Measurements from ENCODE around the gene ANKRD55. TPM values are rescaled to one million over a fixed set of nuclear protein-coding genes. Genes with fewer than 3 reads are reported as not detected.

The ANKRD55 gene
- total RNA-seq, 2 experiments from 2014 or later, result not detected

GRCh38 chr5:56200971-56201666, 32.0 kb downstream of the ANKRD55 start:
- H2AFZ ChIP-seq (ENCODE audit: low read length), result no peak overlapping the region
- no peak overlapping the region for H3K4me2 ChIP-seq (ENCODE audit: low read length)
- ChIA-PET POLR2A (interaction anchor here (0.7 kb wide), 1 partner anchor 428 kb away, joined by 3 read pairs; no protein-coding TSS in a partner anchor), CTCF (ENCODE audit: unreplicated experiment) (no interaction called here)
- H3K27ac ChIP-seq (ENCODE audit: low read depth, low read length, poor library complexity, severe bottlenecking), result no peak overlapping the region
- H3K36me3 ChIP-seq (ENCODE audit: insufficient read depth, low read length), result no peaks in the 10 kb centered on the region
- peak; percentile 50 for DNase-seq (ENCODE audit: low spot score)
- H3K79me2 ChIP-seq (ENCODE audit: insufficient read depth, low read depth, low read length), result no peaks in the 10 kb centered on the region
- BruUV-seq (replicated peaks), result no TSS peak
- H3K9me3 ChIP-seq (ENCODE audit: low read length), result no peaks in the 10 kb centered on the region
- TF ChIP-seq EZH2phosphoT487 (IDR thresholded peaks at IDR 0.05; ENCODE audit: borderline replicate concordance, low read depth, low read length) (no peak), CTCF (conservative IDR thresholded peaks at IDR 0.05; ENCODE audit: low read length) (peak; percentile 75)
- no peak overlapping the region for H3K4me3 ChIP-seq (ENCODE audit: low read depth, low read length, poor library complexity, severe bottlenecking)
- no peaks in the 10 kb centered on the region for H4K20me1 ChIP-seq (ENCODE audit: insufficient read depth, low read length)
- no peaks in the 10 kb centered on the region for H3K4me1 ChIP-seq (ENCODE audit: insufficient read depth, low read length, poor library complexity, severe bottlenecking)
- intact Hi-C loops (cut with micrococcal nuclease; ENCODE audit: unreplicated experiment), result loop anchor here (2.0 kb wide), 1 partner anchor 264 kb away; no protein-coding TSS in a partner anchor
- H3K9me2 ChIP-seq (ENCODE audit: insufficient read depth, low read length), result no peaks in the 10 kb centered on the region

- H3K9me2 ChIP-seq (ENCODE audit: insufficient read depth, low read length), result no peaks in the 10 kb centered on the region
- H4K20me1 ChIP-seq (ENCODE audit: insufficient read depth, low read length), result no peaks in the 10 kb centered on the region
- CTCF ChIA-PET (ENCODE audit: unreplicated experiment), result interaction anchor here (0.6 kb wide), 1 partner anchor 9 kb away, joined by 3 read pairs; no protein-coding TSS in a partner anchor
- H3K4me3 ChIP-seq (ENCODE audit: low read depth, low read length, poor library complexity, severe bottlenecking), result no peak overlapping the region
- H3K27ac ChIP-seq (ENCODE audit: low read depth, low read length, poor library complexity, severe bottlenecking), result no peak overlapping the region
- no peak overlapping the region for H3K4me2 ChIP-seq (ENCODE audit: low read length)
- H3K36me3 ChIP-seq (ENCODE audit: insufficient read depth, low read length), result no peaks in the 10 kb centered on the region
- intact Hi-C loops (cut with micrococcal nuclease; ENCODE audit: unreplicated experiment), result no loop called here
- no TSS peak for BruUV-seq (replicated peaks)
- H3K9me3 ChIP-seq (ENCODE audit: low read length), result no peaks in the 10 kb centered on the region
- TF ChIP-seq EZH2phosphoT487 (IDR thresholded peaks at IDR 0.05; ENCODE audit: borderline replicate concordance, low read depth, low read length), result no peak
- TF ChIP-seq CTCF (conservative IDR thresholded peaks at IDR 0.05; ENCODE audit: low read length), result no peak
- H3K4me1 ChIP-seq (ENCODE audit: insufficient read depth, low read length, poor library complexity, severe bottlenecking), result no peaks in the 10 kb centered on the region
- POLR2A ChIA-PET, result no interaction called here
- H3K79me2 ChIP-seq (ENCODE audit: insufficient read depth, low read depth, low read length), result no peaks in the 10 kb centered on the region
- H2AFZ ChIP-seq (ENCODE audit: low read length), result no peak overlapping the region
- DNase-seq (ENCODE audit: low spot score), result no peak
These were observed 38.1 kb downstream of the ANKRD55 start for GRCh38 chr5:56195016-56195415.

- intact Hi-C loops (cut with micrococcal nuclease; ENCODE audit: unreplicated experiment), result no loop called here
- H3K4me1 ChIP-seq (ENCODE audit: insufficient read depth, low read length, poor library complexity, severe bottlenecking), result no peaks in the 10 kb centered on the region
- H2AFZ ChIP-seq (ENCODE audit: low read length), result no peak overlapping the region
- BruUV-seq (replicated peaks), result no TSS peak
- H4K20me1 ChIP-seq (ENCODE audit: insufficient read depth, low read length), result no peaks in the 10 kb centered on the region
- H3K79me2 ChIP-seq (ENCODE audit: insufficient read depth, low read depth, low read length), result no peaks in the 10 kb centered on the region
- TF ChIP-seq CTCF (conservative IDR thresholded peaks at IDR 0.05; ENCODE audit: low read length) (no peak), EZH2phosphoT487 (IDR thresholded peaks at IDR 0.05; ENCODE audit: borderline replicate concordance, low read depth, low read length) (no peak)
- DNase-seq (ENCODE audit: low spot score), result no peak
- H3K4me3 ChIP-seq (ENCODE audit: low read depth, low read length, poor library complexity, severe bottlenecking), result no peak overlapping the region
- no peaks in the 10 kb centered on the region for H3K9me2 ChIP-seq (ENCODE audit: insufficient read depth, low read length)
- ChIA-PET POLR2A (no interaction called here), CTCF (ENCODE audit: unreplicated experiment) (no interaction called here)
- no peaks in the 10 kb centered on the region for H3K36me3 ChIP-seq (ENCODE audit: insufficient read depth, low read length)
- no peak overlapping the region for H3K27ac ChIP-seq (ENCODE audit: low read depth, low read length, poor library complexity, severe bottlenecking)
- no peaks in the 10 kb centered on the region for H3K9me3 ChIP-seq (ENCODE audit: low read length)
- H3K4me2 ChIP-seq (ENCODE audit: low read length), result no peak overlapping the region
These were observed 40.9 kb downstream of the ANKRD55 start for GRCh38 chr5:56192246-56192645.
